LNCaP clone FGC (cell line): ENCODE measurements around the gene BNC2.

ENCODE experiments used
- DNase-seq: peaks from one replicate; pipeline ENCODE4 v3.0.0-alpha.2; 2011; ENCODE audit warnings: low read depth
- H3K4me3 ChIP-seq: 2 replicates; pipeline ENCODE4 v1.5.1; 2011; ENCODE audit warnings: mild to moderate bottlenecking, low read depth, low read length, control low read depth
- TF ChIP-seq, protein P1 (sequence below): IDR thresholded peaks from 2 replicates; pipeline ENCODE4 v1.5.1; 2012; ENCODE audit warnings: mild to moderate bottlenecking; ENCODE audit not compliant: control insufficient read depth, insufficient read depth; ENCODE audit errors: extremely low read depth

BNC2 gene

DNA sequence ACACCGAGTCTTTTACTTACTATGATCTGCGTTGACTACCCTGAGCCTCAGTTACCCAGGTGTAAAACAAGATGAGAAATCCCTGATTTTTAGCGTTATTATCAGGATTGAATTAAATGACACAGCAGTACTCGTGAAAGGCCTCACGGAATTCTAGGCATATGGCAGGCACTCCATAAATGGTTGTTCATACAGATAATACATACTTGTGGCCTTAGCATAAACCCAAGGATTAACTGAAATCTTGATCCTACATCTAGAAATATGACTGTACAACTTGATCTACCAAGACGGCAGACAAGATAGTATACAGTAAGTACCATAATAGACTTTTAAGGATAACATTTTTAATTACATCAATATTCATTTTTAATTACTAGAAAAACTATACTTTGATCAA is 409.8 kb downstream of the BNC2 start:
- DNase-seq: no peak
- no peak overlapping the region for H3K4me3 ChIP-seq
- TF ChIP-seq, protein P1, sequence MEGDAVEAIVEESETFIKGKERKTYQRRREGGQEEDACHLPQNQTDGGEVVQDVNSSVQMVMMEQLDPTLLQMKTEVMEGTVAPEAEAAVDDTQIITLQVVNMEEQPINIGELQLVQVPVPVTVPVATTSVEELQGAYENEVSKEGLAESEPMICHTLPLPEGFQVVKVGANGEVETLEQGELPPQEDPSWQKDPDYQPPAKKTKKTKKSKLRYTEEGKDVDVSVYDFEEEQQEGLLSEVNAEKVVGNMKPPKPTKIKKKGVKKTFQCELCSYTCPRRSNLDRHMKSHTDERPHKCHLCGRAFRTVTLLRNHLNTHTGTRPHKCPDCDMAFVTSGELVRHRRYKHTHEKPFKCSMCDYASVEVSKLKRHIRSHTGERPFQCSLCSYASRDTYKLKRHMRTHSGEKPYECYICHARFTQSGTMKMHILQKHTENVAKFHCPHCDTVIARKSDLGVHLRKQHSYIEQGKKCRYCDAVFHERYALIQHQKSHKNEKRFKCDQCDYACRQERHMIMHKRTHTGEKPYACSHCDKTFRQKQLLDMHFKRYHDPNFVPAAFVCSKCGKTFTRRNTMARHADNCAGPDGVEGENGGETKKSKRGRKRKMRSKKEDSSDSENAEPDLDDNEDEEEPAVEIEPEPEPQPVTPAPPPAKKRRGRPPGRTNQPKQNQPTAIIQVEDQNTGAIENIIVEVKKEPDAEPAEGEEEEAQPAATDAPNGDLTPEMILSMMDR: no peak

DNA sequence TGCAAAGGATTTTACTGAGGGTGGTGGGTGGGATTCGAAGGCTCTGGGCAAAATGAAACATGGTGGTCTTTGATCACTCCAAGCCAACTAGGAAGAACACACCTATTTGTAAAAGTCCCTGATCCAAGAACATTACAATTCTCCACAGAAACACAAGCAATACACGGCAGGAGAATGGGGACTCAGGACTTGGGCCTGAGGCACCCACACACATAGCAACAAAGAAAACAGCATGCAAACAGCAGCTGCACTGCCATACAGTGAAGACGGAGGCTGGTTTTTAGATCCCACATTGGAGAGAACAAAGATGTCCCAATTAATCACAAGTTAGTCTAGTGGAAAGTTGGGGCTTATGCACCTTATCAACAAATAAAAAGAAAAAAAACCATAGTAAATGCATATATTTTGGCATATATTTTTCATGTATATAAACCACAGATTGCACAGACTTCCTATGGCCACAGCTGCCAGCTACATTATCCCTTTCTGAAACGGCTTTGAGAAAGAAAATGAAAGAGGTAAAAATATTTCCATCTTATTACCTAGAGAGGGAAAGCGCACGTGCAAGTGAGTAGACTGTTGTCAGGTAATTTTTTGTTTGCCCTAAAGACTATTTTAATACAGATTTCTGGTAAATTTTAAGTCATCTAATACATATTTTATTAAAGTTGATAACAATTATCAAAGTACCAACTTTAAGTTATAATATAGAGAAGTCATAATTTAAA is 410.9 kb downstream of the BNC2 start:
- TF ChIP-seq, protein P1: no peak
- H3K4me3 ChIP-seq: no peak overlapping the region
- DNase-seq: no peak

DNA sequence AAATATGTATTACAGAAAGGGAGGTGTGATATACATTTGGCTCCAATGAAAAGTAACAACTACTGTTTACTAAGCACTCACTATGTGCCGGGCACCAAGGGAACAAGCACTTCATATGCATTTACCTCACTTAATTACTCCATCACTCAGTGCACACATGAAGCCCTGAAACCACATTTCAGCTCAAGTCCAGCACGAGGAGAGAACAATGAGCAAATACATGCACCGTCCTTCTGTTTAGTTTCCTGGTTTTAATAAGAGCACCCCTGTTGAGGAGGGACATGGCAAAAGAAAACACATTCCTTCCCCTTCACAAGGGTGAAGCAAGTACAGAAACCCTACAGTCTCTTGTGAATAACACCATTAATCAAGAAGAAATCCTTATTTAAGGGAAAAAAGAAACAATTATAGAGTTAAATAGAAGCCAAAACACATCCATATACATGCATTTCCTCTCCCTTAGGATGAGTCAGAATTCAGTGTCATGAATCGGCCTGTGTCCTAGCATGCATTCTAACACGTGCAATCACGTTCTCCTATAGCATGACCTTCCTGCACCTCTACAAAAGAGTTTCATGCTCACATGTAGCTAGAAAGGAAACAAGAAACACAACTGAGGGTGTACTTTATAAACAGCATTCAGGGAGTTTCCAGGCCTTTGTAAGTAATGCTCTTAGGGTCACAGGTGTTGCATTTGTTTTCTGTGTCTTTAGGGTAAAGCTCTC is 411.6 kb downstream of the BNC2 start:
- no peak for DNase-seq
- H3K4me3 ChIP-seq: no peak overlapping the region
- TF ChIP-seq, protein P1: no peak

DNA sequence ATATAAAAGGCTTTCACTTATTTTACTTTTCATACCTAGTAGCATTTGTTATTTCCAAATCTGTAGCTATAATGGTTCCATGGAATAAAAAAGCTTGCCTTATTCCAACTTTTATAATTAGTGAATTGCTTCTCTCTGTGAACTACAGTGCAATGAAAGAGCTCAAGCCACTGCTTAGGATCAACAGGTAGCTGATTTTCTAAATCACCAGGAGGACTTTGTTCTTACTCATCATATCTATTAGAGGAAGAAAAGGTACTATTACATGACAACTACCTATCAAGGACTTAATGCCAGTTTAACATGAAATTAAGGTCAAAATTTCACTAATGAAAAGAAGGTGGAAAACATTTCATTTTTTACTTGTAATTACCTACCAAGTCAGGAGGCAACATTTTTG is 414.6 kb downstream of the BNC2 start:
- no peak overlapping the region for H3K4me3 ChIP-seq
- no peak for DNase-seq
- TF ChIP-seq, protein P1: no peak

DNA sequence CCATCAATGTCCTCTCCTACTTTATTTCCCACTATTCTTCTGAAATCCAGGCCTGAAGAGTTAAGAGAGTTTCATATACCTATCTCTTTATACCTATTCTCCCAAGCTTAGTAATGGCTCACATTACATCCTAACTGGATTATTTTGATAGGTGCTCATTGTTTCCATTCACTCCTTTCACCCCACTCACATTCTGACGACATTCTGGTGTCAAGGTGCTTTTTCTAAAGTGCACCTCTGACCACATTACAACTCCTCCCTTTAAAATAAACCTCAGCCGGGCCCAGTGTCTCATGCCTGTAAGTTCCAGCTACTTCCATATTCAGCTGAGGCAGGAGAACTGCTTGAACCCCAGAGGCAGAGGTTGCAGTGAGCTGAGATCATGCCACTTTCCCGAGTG is 417.1 kb downstream of the BNC2 start:
- TF ChIP-seq, protein P1: no peak
- H3K4me3 ChIP-seq: no peak overlapping the region
- no peak for DNase-seq

DNA sequence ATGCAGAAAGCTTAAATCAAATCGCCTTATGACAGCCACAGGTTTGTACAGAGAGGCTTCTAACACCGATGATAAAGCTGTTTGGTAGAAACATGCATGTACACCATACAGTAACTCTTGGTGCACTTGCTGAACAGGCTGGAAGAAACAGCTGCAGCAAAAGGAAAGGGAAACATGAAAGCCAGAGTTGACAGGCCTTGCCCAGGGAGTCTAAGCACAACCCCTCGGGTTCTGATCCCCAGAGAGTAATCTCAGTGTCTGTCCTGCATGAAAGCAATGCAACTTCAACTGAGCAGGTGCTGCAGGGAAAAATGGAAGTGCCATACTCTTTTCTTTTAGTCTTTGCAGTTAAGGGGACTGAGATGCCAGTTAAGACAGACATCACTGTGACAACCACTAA is 419.9 kb downstream of the BNC2 start:
- no peak overlapping the region for H3K4me3 ChIP-seq
- DNase-seq: no peak
- TF ChIP-seq, protein P1: no peak
